NCI-H1436 (cell line): ENCODE data around the gene POLR1A.

ENCODE experiments used
- DNase-seq: peaks from one replicate; lab custom pipeline; 2025; lab: John Stamatoyannopoulos, UW

POLR1A gene

DNA sequence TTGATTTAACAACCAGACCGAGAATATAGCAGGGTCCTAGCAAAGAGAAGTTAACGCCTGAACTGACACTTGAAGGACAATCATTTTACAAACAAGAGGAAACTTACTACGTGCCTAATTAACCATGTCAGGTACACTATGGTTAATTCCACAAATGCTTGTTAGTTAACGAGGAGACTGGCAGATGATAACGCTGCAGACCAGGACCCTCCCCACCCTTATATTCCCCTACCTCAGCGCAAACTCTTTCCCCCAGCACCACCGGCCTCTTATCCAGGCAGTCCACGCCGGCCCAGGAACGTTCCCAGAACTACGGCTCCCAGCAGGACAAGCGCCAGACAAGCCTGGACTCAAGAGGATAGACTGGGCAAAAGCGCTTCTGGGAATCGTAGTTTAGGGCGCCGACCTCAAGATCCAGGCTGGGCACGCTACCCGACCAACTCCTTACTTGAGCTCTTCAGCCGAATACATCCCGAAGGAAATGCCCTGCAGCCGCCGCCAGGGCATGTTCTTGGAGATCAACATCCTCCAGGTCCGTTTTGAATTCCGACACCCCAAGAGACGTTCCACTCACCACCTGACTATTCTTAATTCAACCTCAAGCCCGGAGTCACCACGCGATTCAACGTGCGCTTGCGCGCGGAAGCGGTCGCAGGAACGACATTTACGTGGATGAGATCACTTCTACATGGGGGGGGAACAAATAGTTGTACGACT lies at the start of gene POLR1A:
POLR1A (minus strand) TSS at position 635 of the 717 bp plus-strand sequence; CDS start at position 525, 110 bp downstream.
- peak; percentile 83 for DNase-seq

GRCh38 chr2:86150502-86150901 lies 44.8 kb upstream of the POLR1A start:
- no peak for DNase-seq

GRCh38 chr2:86147793-86148192 lies 42.1 kb upstream of the POLR1A start:
- DNase-seq: no peak

DNA sequence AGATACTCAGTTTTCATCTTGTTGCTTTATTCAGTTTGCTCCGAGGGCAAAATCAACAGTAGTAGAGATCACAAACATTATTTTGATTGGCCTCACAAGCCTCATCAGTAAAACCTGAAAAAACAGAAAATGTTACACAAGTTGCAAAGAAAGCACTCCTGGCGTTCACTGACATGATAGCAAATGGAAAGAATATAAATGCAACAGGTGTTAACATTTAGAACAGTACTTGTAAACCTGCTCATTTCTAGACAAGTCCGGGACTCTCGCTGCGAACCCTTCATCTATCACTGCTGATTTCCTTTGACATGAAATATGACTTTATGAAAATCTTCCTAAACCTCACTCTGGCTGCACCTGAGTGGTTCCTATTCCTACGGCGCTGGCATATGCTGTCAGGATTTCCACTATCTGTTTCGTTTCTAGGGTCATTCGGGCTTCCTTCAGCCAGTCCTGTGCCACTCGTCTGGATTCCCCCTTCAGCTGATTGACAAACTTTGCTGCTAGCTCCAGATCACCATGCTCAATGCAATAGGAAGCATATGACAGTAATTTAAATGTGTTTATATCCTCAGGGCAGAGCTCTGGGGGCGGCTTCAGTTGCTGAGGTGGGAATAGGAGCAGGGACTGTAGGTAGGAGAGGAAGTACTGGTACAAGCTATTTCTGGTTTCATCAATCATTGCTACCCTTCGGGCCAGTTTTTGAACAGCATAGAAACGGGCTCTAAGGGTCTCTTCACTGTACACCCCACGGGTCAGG lies 38.4 kb upstream of the POLR1A start:
- no peak for DNase-seq

GRCh38 chr2:86143307-86143706 lies 37.6 kb upstream of the POLR1A start:
- DNase-seq: no peak

- no peak for DNase-seq
Measured at GRCh38 chr2:86142436-86143257, 37.0 kb upstream of the POLR1A start.

GRCh38 chr2:86140969-86141392 lies 35.3 kb upstream of the POLR1A start:
- DNase-seq: no peak

DNA sequence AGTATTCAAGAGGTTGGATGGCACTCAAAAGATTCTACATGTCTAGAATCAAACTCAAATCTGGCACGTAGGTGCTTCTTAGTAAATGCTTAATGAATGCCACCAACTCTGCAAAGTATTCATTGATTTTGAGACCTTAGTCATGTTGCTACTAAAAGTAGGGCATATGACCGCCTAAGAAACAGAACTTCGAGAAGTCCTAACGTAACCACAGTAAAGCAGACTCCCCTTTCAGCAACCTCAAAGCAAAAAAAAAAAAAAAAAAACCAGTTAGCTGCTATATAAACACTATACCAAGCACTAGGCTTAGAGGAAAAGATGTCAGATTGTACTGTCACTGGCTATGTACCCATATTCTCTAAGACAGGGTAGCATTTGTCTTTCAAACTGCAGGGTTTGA lies 34.3 kb upstream of the POLR1A start:
- DNase-seq: no peak

DNA sequence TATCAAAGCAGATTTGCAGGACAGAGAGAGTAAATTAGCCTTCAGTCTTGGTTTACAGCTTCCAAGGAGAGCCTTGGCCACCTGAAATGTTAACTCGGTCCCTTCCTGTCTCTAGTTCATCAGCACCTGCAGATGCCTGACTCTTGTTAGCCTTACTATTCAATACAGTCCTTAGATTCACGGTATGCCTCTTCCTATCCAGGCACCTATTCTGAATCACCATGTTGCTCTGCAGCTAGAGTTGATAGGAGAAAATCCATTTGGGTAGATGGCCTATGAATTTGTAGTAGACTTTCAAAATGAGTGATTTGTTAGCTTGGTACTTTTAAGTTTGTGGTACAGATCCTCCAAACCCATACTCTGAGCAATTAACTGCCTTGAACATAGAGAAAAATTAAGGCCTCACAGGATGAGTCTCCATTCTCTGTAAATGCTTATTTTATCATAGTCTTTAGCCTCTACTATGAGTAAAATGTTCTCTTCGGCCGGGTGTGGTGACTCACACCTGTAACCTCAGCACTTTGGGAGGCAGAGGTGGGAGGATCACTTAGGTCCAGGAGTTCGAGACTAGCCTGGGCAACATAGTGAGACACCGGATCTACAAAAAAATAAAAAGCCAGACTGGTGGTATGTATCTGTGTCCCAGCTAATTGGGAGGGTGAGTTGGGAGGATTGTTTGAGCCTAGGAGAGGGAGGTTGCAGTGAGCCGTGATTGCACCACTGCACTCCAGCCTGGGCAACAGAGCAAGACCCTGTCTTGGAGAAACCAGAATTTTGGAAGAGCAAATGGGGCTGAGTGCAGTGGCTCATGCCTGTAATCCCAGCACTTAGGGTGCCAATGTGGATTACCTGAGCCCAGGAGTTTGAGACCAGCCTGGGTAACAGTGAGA lies 33.3 kb upstream of the POLR1A start:
- no peak for DNase-seq

DNA sequence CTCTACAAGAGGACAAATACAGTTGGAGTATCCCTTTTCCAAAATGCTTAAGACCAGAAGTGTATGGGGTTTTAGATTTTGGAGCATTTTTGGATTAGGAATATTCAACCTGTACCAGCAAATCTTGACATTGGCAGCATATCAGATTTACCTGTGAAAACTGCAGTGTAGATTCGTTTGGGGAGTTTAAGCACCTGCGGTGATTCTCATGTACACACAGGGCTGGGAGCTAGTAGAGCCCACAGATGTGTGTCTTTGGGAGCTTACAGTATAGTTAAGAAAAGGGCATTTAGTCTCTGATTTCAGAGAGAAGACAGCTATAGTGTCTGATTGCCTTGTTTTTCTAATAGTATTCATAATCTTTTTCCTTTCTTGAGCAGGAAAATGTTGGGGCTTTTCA lies 30.5 kb upstream of the POLR1A start:
- DNase-seq: no peak

DNA sequence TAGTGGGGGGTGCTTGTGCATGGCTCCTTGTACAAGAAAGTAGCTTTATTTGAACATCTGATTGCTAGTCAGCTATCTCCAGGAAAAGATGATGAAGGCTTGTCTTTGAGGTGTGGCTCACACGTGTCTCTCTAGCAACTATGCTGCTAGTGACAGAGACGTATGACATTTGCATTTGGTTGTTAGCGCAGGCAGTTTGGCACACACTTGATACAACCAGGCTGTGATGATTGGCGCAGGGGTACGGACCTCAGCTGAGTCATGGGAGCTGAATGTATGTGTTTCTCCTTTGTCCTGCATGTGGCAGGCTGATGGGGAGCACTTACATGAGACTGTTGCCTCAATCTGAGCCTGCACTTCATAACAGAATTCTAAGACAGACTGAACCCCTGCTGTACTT lies 30.0 kb upstream of the POLR1A start:
- no peak for DNase-seq

DNA sequence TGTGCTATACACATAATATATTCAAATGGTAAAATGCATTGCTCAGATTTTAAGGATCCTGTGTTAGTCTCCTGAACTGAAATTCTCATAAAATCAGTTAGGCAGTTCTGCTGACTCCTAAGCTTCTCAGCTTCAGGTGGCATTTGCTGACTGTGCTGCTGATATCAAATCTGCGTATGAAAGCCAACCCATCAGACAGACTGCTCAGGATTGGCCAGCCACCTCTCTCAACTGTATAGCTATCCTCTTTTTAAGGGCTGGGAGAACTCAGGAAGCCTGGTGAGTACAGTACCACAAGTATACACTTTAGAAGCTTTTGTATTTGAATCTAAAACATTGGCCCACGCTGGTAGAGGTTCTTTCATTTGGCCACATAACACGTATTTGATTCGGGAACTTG lies 29.0 kb upstream of the POLR1A start:
- no peak for DNase-seq

DNA sequence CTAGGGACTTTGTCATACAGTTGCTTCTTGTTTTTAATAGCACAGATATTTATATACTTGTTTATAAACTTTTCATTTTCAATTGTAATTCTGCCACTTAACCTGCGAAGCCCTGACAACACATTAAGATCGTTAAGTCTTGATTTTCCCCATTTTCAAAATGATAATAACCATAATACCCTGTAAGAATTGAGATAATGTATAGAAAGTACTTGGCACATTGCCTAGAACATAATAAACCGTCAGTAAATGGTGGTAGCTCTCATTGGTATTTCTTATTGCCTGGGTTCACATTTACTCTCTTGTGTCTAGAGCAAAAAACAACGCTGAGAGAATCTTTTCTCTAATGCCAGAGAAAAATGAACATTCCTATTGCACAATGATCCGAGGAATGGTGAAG lies 19.0 kb upstream of the POLR1A start:
- DNase-seq: peak; percentile 17

DNA sequence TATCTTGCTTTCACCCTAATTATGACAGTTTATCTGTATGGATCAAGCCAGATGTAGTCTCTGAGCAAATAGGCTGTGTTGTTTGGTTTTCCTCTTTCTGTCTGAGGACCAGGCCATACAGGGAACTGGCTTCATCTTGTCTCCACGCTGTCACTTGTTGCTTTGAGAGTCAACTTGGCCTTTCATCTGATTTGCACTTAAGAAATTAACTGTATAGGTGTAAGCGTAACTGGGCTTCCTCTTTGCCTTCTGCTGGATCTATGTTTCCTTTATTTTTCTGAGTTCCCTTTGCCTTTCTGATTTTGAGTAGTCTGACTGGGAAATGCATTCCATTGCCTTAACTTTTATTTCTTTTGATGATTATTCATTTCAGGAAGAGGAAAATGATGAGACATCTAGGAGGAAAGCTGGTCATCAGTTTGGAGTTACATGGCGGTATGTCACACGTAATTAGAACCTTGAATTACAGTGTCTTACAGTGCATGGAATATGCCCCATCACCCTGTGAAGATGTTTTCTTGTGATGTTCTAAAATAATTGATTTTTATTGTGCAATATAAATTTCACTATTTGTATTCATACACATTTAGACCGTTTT lies 17.7 kb upstream of the POLR1A start:
- DNase-seq: no peak

- DNase-seq: no peak
Measured at GRCh38 chr2:86118130-86118529, 12.4 kb upstream of the POLR1A start.

GRCh38 chr2:86107031-86107430 lies 1.3 kb upstream of the POLR1A start:
- no peak for DNase-seq

GRCh38 chr2:86105969-86106945 lies 571 bp upstream of the POLR1A start, which contains the start of gene PTCD3:
PTCD3 (plus strand) TSS chr2:86106235; CDS start chr2:86106248, 13 bp downstream.
- DNase-seq: peak; percentile 93

DNA sequence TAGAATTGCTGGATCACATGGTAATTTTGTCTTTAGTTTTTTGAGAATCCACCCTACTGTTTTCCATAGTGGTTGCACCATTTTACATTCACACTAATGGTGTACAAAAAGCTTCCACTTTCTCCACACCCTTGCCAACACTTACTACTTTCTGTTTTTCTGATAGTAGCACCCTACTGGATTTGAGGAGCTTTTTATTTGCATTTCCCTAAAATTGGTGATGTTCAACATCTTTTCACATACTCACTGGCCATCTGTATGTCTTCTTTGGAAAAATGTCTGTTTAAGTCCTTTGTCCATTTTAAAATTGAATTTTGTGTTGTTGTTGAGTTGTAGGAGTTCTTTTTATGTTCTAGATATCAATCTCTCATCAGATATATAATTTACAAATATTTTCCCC lies 3.5 kb downstream of the POLR1A start:
- no peak for DNase-seq

DNA sequence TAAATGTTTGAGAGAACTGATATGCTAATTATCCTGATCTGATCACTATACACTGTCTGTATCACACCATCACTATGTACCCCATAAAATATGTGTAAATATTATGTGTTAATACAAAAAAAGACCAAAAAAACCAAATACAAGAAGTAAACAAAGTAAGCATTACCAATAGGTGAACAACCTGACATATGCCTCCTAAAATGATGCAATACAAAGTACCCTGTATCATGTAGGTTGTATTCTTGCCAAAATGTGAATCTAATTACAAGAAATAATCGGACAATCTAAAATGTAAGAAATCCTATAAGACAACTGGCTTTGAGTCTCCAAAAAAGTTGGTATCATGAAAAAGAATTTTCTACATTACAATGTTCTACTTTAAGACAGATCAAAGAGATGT lies 7.8 kb downstream of the POLR1A start:
- DNase-seq: no peak
